NCI-H446 treated with DMSO at 0.1 percent for 48 hours (cell line): Measurements from ENCODE around the gene SPATA22.
"Not testable (repeated sequence)": the region's sequence is repeated elsewhere in the genome, so short reads cannot be mapped to it uniquely, and the experiment has no call there.

Experiments used
- DNase-seq: peaks from one replicate; lab custom pipeline; 2025; lab: John Stamatoyannopoulos, UW

SPATA22 gene

DNA sequence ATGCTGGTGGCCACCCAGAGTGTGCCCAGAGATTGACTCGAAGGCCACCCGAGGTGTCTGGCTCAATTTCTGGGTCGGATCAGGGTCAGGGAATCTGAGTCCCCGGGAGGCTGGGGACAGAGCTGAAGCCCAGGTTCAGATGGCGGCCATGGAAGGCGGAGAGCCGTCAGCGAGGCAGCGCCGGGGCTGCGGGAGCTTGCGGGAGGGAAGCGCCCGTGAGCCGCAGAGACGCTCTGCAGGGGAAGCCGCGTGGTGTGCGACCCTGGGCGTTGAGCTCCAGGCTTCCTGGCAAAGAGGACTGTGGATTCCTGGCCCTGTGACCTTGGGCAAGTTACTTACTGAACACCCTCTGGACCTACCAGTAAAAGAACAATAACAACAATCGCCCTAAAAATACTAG lies 518 bp upstream of the SPATA22 start:
- DNase-seq = no peak

DNA sequence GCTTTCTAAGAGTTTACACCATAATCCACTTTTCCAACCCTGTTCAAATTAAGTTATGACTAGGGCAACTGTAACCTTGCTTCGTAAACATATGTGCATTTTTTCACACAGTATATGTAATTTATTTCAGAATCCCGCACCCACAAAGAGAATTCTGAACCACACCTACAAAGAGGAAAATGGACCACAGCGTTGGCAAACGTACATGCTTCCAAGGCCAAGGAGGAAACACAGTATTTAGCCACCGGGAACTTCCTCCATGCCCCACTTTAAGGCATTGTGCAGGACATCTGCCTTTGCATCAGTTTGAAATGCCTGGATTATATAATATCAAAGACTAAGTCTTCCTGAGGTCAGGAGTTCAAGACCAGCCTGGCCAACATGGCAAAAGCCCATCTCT lies 2.1 kb downstream of the SPATA22 start:
- no peak for DNase-seq

DNA sequence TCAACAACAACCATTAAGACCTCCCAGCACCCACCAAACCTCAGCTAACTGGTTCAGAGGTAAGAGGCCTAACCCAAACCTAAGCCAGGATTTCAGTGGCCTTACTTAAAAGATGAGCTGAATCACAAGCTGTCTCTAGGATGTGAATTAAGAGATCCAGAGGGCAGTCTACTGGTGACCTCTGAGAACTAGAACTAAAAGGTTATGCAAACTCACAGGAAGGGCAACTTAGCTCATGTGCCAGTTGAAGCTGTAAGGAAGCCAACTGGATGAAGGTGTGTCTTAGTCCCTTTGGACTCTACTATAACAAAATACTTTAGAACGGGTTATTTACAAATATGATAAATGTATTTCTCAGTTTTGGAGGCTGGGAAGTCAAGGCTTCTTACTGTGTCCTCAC lies 5.3 kb downstream of the SPATA22 start:
- not testable (repeated sequence) for DNase-seq

DNA sequence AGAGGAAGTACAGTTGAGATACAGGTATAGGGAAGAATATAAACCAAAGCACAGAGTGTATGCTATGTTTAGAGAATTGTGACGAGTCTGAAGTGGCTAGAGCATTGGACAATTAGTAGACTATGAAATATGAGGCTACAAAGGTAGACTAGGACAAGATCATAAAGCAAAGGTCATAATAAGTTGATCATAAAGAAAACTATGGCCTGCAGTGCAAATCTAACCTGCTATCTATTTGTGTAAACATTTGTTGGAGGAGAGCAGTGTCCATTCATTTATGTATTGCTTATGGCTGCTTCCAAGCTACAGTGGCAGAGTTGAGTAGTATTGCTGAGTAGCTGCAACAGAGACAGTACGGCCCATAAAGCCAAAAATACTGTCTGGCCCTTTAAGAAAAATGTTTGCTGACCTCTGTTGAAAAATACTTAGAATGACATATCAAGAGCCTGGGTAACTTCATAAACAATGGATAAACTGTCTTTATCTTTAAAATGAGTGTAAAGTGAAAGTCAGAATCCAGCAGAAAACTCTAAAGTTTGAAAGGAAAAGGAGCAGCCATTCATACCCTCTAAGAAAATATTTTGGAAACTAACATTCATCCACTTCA lies 23.5 kb downstream of the SPATA22 start:
- no peak for DNase-seq

DNA sequence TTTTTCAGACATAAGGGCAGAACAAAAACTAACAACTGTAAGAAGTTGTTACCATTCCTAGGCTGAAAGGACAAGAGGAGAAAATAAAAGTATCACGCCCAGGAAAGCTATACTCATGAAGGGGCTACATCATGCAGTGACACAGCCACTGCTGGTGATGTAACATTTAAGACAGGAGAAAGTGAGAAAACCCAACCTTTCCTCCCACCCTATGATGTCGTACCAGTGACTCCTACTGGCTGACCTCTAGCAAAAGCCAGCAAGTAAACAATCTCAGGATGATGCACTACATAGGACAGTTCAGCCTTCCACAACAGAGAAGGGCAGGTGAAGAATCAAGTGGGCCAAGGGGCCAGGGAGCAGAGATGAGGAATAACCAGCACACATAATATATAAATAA lies 24.0 kb downstream of the SPATA22 start:
- DNase-seq = no peak

DNA sequence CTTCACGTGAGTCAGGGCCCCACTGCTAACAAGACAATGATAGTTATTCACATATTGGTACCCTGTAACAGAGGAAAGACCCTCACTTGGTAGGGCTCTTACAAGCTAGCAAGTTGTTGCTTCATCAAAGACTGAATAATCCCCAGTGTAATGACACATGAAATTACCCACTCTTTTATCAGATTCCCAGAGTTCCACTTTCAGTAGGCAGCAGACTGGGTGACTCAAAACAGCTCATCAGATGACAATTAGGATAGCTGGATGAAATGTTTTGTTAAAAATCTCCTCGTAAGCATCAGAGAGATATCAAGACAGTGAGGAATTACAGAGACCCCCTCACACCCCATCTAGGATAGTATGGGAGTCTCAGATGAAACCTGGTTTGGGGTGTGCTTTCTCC lies 31.2 kb downstream of the SPATA22 start:
- no peak for DNase-seq

DNA sequence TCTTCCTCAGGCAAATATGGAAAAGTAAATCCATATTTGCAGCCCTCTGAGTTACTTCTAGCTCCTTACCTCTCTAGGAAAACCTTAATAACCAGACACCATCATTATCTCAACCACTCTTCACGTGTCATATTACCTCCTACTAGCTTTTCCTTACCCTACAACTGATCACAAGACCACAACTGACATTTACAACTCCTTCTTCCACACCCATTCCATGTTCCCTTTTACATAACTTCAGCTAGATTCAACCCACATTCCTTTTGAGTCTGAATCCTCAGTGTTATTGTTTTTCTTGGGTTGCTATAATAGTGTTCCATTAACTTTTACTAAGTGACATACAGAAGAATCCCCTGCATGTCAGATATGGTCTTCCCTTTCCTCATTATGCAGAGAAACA lies 33.3 kb downstream of the SPATA22 start:
- no peak for DNase-seq

DNA sequence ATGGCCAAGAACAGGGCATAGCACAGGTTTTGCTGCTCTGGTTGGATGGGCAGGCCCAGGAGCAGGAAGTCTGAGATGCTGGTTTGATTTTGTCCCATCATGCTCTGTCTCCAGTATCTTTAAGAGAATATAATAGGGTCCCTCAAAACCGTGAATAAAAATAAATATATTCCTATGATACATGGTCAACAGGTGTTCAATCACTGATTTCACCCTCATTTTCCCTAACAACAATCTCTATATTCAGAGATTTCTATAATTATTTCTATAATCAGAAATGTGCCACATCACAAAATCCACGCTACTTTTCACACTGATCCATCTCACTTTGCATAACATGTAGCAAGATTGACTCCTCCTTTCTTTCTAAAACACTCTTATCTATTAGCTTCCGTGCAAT lies 37.9 kb downstream of the SPATA22 start, which contains the start of gene OR1E2:
TSS of gene OR1E2 (minus strand) at position 101 of the 400 bp plus-strand sequence. CDS start at position 101, 0 bp downstream.
- DNase-seq = no peak

DNA sequence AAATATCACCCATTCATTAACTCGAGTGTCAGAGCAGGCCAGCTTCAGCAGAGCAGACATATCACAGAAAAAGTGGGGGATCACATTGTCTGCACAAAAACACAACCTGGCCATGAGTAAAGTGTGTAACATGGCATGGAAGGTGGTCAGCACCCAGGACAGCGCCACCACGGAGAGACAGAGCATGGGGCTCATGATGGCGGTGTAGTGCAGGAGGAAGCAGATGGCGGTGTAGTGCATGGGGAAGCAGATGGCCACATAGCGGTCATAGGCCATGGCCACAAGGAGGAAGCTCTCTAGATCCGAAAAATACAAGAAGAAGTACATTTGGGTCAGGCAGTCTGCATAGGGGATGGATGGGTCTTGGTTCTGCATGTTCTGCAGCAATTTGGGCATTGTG lies 38.4 kb downstream of the SPATA22 start:
- DNase-seq = not testable (repeated sequence)

DNA sequence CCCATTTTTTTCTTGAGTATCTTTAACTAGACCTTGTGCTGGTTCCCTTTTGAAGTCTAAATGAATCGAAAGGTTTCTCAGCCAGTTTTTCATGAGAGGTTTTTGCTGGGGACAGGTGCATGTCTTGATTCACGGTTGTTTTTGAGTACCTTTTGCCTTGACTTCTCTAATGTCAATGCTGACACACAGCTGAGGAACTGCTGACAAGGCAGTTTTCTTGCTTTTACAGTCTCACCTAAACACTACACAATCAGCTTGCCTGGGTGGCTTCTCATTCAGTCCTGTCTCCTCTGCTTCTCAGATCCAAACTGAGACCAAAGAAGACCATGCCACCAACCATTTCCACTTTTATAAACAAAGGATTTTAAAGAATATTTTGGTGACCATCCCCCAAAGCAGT lies 53.4 kb downstream of the SPATA22 start:
- no peak for DNase-seq

DNA sequence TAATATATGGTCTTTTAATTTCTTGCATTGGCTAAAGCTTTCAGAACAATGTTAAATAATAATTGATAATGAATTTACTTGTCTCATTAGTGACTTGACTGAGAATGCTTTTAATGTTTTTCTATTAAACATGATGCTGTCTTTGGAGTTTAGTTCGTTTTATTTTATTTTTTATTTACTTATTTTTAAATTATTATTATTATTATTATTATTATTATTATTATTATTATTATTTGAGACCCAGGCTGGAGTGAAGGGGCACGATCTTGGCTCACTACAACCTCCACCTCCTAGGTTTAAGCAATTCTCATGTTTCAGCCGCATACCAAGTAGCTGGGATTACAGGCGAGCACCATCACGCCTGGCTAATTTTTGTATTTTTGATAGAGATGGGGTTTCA lies 56.0 kb downstream of the SPATA22 start:
- DNase-seq = no peak

DNA sequence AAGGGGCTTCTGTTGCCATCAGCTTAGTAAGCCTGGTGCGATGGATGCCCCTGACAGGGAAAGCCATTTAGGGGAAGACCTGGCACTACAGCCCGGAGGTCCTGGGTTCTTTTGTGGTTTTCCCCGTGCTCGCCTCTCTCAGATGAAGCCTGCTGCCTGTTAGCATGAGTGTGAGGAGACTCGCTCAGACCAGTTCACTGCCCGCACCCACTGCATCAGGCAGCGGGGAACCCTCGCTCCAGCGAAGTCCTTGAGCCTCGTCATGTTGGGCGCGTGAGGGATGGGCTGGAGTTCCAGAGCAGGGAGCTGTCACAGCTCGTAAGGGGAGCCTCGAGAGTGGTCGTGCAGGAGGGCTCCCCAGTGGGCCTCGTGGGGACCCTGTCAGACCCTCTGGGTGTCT lies 59.4 kb downstream of the SPATA22 start:
- DNase-seq = not testable (repeated sequence)

DNA sequence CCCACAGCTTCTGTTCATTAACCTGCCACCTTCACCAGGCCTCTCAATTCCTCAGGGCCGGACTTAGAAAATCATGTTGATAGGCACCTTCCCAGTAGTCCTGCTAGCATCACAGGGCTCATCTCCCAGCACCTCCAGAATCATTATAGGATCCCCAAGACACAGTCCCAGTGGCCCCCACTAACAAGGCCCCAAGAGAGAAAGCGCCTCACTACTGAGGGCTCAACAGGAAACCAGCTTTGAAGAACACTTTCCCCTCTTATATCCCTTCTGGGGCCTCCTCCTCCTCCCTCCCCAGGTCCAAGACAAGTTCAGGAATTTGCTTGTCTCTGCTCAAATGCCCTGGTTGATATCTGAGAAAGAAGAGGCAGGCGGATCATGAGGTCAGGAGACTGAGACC lies 60.5 kb downstream of the SPATA22 start, which contains the start of gene OR3A3:
TSS of gene OR3A3 (plus strand) at position 301 of the 400 bp plus-strand sequence.
- DNase-seq = no peak

DNA sequence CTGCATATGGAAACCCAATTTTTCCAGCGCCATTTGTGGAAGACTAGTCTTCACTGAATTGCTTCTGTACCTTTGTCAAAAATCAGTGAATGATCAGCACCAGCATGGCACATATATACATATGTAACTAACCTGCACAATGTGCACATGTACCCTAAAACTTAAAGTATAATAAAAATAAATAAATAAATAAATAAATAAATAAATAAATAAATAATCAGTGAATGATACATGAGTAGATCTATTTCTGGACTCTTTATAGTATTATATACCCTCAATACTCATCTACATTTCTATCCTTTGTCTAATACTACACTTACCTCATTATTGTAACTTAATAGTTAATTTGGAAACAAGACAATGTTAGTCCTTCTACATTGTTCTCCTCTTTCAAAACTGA lies 67.8 kb downstream of the SPATA22 start:
- DNase-seq = not testable (repeated sequence)

DNA sequence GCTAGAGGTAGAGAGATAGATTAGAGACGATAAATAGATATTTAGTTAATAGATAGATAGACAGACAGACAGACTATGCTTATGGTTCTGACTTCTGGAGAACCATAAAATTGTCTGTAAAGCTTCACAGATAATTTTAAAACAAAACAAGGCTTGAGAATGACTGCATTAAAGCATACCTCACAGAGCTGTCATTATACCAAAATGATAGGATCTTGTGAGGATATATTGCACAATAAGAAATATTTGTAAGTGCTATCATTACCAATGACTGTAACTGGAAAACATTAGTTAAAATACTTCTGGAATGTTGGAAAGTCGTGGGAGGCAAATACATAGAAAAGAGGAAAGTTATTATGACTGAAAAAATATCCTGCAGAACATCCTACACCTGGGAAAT lies 69.8 kb downstream of the SPATA22 start:
- DNase-seq = no peak

DNA sequence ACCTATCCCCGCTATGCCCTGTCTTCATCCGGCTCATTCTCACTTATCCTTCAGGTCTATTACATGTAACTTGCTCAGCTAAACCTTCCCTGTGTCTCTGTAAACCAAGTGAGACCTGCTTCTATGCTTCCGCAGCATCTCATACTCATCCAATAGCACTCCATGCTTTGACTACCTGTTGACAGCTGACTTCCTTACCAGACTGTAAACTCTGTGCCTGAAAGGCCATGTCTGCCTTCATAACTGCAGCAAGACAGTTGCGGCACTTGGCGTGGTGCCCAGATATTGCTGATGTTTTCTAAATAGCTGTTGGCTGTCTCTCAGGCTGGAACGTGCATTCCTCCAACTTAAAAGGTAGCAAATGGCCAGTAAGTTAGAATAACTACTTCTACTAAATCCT lies 71.6 kb downstream of the SPATA22 start:
- DNase-seq = no peak

DNA sequence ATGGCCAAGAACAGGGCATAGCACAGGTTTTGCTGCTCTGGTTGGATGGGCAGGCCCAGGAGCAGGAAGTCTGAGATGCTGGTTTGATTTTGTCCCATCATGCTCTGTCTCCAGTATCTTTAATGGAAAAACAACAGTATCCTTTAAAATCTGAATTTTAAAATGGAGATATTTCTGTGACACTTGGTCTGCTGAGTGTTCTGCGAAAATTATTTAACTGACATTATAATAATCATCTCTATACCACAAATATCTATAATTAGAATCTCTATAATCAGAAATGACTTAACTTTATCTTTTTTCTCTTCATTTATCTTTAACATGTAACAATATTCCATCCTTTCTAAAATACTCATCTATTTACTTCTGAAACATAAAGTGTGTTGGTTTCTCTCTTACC lies 73.3 kb downstream of the SPATA22 start, which contains the start of gene OR1E1:
TSS of gene OR1E1 (minus strand) at position 101 of the 400 bp plus-strand sequence. CDS start at position 101, 0 bp downstream.
- DNase-seq = no peak

DNA sequence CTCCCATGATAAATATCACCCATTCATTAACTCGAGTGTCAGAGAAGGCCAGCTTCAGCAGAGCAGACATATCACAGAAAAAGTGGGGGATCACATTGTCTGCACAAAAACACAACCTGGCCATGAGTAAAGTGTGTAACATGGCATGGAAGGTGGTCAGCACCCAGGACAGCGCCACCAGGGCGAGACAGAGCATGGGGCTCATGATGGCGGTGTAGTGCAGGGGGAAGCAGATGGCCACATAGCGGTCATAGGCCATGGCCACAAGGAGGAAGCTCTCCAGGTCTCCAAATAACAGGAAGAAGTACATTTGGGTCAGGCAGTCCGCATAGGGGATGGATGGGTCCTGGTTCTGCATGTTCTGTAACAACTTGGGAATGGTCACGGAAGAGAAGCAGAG lies 73.8 kb downstream of the SPATA22 start:
- not testable (repeated sequence) for DNase-seq
